Activated CD4-positive, alpha-beta memory T cell treated with anti-CD3 and anti-CD28 coated beads, Interleukin-2, amount 10 ng/mL, durations not matched to agents 7 days and 5 days (primary cell): Measurements from ENCODE around the gene TMEM14A. TPM values are rescaled to one million over a fixed set of nuclear protein-coding genes. Genes with fewer than 3 reads are reported as not detected.
"Not testable (repeated sequence)": the region's sequence is repeated elsewhere in the genome, so short reads cannot be mapped to it uniquely, and the experiment has no call there.

ENCODE experiments used
- CTCF ChIA-PET: fragments of 350-600 bp; sonication (Branson Sonifier 250); formaldehyde crosslinking; loops from one replicate; lab custom pipeline; 2021; ENCODE audit warnings: antibody characterized with exemption, inconsistent platforms; lab: Charles Lee
- POLR2A ChIA-PET: fragments of 350-600 bp; sonication (Branson Sonifier 250); formaldehyde crosslinking; loops from one replicate; lab custom pipeline; 2021; ENCODE audit warnings: antibody characterized with exemption; lab: Charles Lee
- DNase-seq: peaks from one replicate; pipeline ENCODE4 v3.0.0-alpha.2; 2020
- H3K27ac Mint-ChIP-seq: one replicate; pipeline ENCODE4 v1.8.0; 2021; ENCODE audit warnings: mild to moderate bottlenecking, mixed read lengths
- H3K27me3 Mint-ChIP-seq: one replicate; pipeline ENCODE4 v1.8.0; 2021; ENCODE audit warnings: mixed read lengths
- H3K36me3 Mint-ChIP-seq: one replicate; pipeline ENCODE4 v1.8.0; 2021; ENCODE audit warnings: low read depth, mixed read lengths
- H3K4me1 Mint-ChIP-seq: one replicate; pipeline ENCODE4 v1.8.0; 2021; ENCODE audit warnings: mixed read lengths
- H3K4me3 Mint-ChIP-seq: one replicate; pipeline ENCODE4 v1.8.0; 2021; ENCODE audit warnings: mild to moderate bottlenecking, mixed read lengths
- H3K9me3 Mint-ChIP-seq: one replicate; pipeline ENCODE4 v1.8.0; 2021; ENCODE audit warnings: mixed read lengths
- total RNA-seq, 2 experiments: library from RNA; stranded (reverse); gene quantifications; one replicate each; pipeline ENCODE4 v1.2.3, GENCODE V29; 2021

TMEM14A gene
- total RNA-seq, 2 experiments from 2014 or later: 20.9 to 23.5 TPM

GRCh38 chr6:52707963-52708680, 37.2 kb downstream of the TMEM14A start:
- Mint-ChIP-seq H3K4me1 (no peaks in the 10 kb centered on the region), H3K4me3 (no peak overlapping the region), H3K27ac (no peak overlapping the region), H3K27me3 (peaks cover 4% of the 10 kb centered on the region), H3K36me3 (no peaks in the 10 kb centered on the region), H3K9me3 (no peaks in the 10 kb centered on the region)
- POLR2A ChIA-PET: no interaction called here
- CTCF ChIA-PET: no interaction called here
- DNase-seq: no peak

- ChIA-PET POLR2A (no interaction called here), CTCF (no interaction called here)
- no peaks in the 10 kb centered on the region for H3K9me3 Mint-ChIP-seq
- peaks cover 7% of the 10 kb centered on the region for H3K27me3 Mint-ChIP-seq
- H3K27ac Mint-ChIP-seq: no peak overlapping the region
- H3K4me1 Mint-ChIP-seq: no peaks in the 10 kb centered on the region
- no peaks in the 10 kb centered on the region for H3K36me3 Mint-ChIP-seq
- DNase-seq: no peak
- H3K4me3 Mint-ChIP-seq: no peak overlapping the region
These were observed 41.2 kb downstream of the TMEM14A start for GRCh38 chr6:52712136-52712535.

- H3K27me3 Mint-ChIP-seq, H3K9me3 Mint-ChIP-seq, DNase-seq, H3K4me1 Mint-ChIP-seq, H3K27ac Mint-ChIP-seq, H3K36me3 Mint-ChIP-seq, POLR2A ChIA-PET, H3K4me3 Mint-ChIP-seq: not testable (repeated sequence)
- CTCF ChIA-PET: interaction anchor here (0.7 kb wide), 2 partner anchors 233 to 346 kb away, joined by 3 read pairs; no protein-coding TSS in a partner anchor
These were observed 43.8 kb downstream of the TMEM14A start for GRCh38 chr6:52714761-52715160.

- POLR2A ChIA-PET: no interaction called here
- Mint-ChIP-seq H3K9me3 (no peaks in the 10 kb centered on the region), H3K27me3 (peaks cover 7% of the 10 kb centered on the region), H3K4me3 (no peak overlapping the region), H3K4me1 (no peaks in the 10 kb centered on the region), H3K36me3 (no peaks in the 10 kb centered on the region), H3K27ac (no peak overlapping the region)
- no peak for DNase-seq
- CTCF ChIA-PET: interaction anchor here (0.6 to 1.4 kb wide), 2 partner anchors 67 to 123 kb away, joined by 4 to 5 read pairs; no protein-coding TSS in a partner anchor
These were observed 47.6 kb downstream of the TMEM14A start for GRCh38 chr6:52718550-52718949.

GRCh38 chr6:52720321-52720720, 49.4 kb downstream of the TMEM14A start:
- H3K36me3 Mint-ChIP-seq: no peaks in the 10 kb centered on the region
- ChIA-PET CTCF (no interaction called here), POLR2A (no interaction called here)
- no peak overlapping the region for H3K4me3 Mint-ChIP-seq
- peaks cover 5% of the 10 kb centered on the region for H3K27me3 Mint-ChIP-seq
- DNase-seq: no peak
- no peaks in the 10 kb centered on the region for H3K4me1 Mint-ChIP-seq
- no peaks in the 10 kb centered on the region for H3K9me3 Mint-ChIP-seq
- no peak overlapping the region for H3K27ac Mint-ChIP-seq

- no peak for DNase-seq
- Mint-ChIP-seq H3K36me3 (no peaks in the 10 kb centered on the region), H3K27me3 (no peaks in the 10 kb centered on the region), H3K9me3 (no peaks in the 10 kb centered on the region), H3K4me3 (no peak overlapping the region), H3K27ac (no peak overlapping the region), H3K4me1 (no peaks in the 10 kb centered on the region)
- CTCF ChIA-PET: interaction anchor here (1.0 kb wide), 1 partner anchor 338 kb away, joined by 3 read pairs; no protein-coding TSS in a partner anchor
- POLR2A ChIA-PET: no interaction called here
These were observed 53.1 kb downstream of the TMEM14A start for GRCh38 chr6:52724042-52724405.

GRCh38 chr6:52724406-52725121, 53.7 kb downstream of the TMEM14A start:
- no peak overlapping the region for H3K27ac Mint-ChIP-seq
- no peaks in the 10 kb centered on the region for H3K27me3 Mint-ChIP-seq
- DNase-seq: peak; percentile 55
- CTCF ChIA-PET: interaction anchor here (1.0 kb wide), 1 partner anchor 338 kb away, joined by 3 read pairs; no protein-coding TSS in a partner anchor
- H3K4me1 Mint-ChIP-seq: no peaks in the 10 kb centered on the region
- no peaks in the 10 kb centered on the region for H3K36me3 Mint-ChIP-seq
- H3K4me3 Mint-ChIP-seq: no peak overlapping the region
- no peaks in the 10 kb centered on the region for H3K9me3 Mint-ChIP-seq
- POLR2A ChIA-PET: no interaction called here

GRCh38 chr6:52725143-52725534, 54.2 kb downstream of the TMEM14A start:
- H3K27me3 Mint-ChIP-seq: no peaks in the 10 kb centered on the region
- POLR2A ChIA-PET: no interaction called here
- no peak for DNase-seq
- H3K36me3 Mint-ChIP-seq: no peaks in the 10 kb centered on the region
- H3K4me1 Mint-ChIP-seq: no peaks in the 10 kb centered on the region
- H3K27ac Mint-ChIP-seq: no peak overlapping the region
- CTCF ChIA-PET: interaction anchor here (1.0 kb wide), 1 partner anchor 337 kb away, joined by 3 read pairs; no protein-coding TSS in a partner anchor
- H3K9me3 Mint-ChIP-seq: no peaks in the 10 kb centered on the region
- H3K4me3 Mint-ChIP-seq: no peak overlapping the region

- no peak overlapping the region for H3K27ac Mint-ChIP-seq
- DNase-seq: no peak
- no peak overlapping the region for H3K4me3 Mint-ChIP-seq
- H3K27me3 Mint-ChIP-seq: no peaks in the 10 kb centered on the region
- POLR2A ChIA-PET: no interaction called here
- H3K4me1 Mint-ChIP-seq: no peaks in the 10 kb centered on the region
- CTCF ChIA-PET: no interaction called here
- no peaks in the 10 kb centered on the region for H3K9me3 Mint-ChIP-seq
- H3K36me3 Mint-ChIP-seq: no peaks in the 10 kb centered on the region
These were observed 54.8 kb downstream of the TMEM14A start for GRCh38 chr6:52725535-52726192.

- CTCF ChIA-PET: no interaction called here
- Mint-ChIP-seq H3K27ac (no peak overlapping the region), H3K27me3 (no peaks in the 10 kb centered on the region), H3K4me3 (no peak overlapping the region), H3K4me1 (no peaks in the 10 kb centered on the region), H3K36me3 (no peaks in the 10 kb centered on the region), H3K9me3 (no peaks in the 10 kb centered on the region)
- POLR2A ChIA-PET: no interaction called here
- no peak for DNase-seq
These were observed 55.3 kb downstream of the TMEM14A start for GRCh38 chr6:52726193-52726542.

GRCh38 chr6:52726741-52727535, 56.0 kb downstream of the TMEM14A start:
- H3K27me3 Mint-ChIP-seq: no peaks in the 10 kb centered on the region
- ChIA-PET POLR2A (no interaction called here), CTCF (no interaction called here)
- H3K36me3 Mint-ChIP-seq: no peaks in the 10 kb centered on the region
- no peak for DNase-seq
- H3K27ac Mint-ChIP-seq: no peak overlapping the region
- H3K4me1 Mint-ChIP-seq: no peaks in the 10 kb centered on the region
- H3K9me3 Mint-ChIP-seq: no peaks in the 10 kb centered on the region
- H3K4me3 Mint-ChIP-seq: no peak overlapping the region

- DNase-seq: no peak
- no peaks in the 10 kb centered on the region for H3K36me3 Mint-ChIP-seq
- no peaks in the 10 kb centered on the region for H3K4me1 Mint-ChIP-seq
- POLR2A ChIA-PET: no interaction called here
- H3K27ac Mint-ChIP-seq: no peak overlapping the region
- CTCF ChIA-PET: no interaction called here
- no peaks in the 10 kb centered on the region for H3K9me3 Mint-ChIP-seq
- H3K27me3 Mint-ChIP-seq: no peaks in the 10 kb centered on the region
- H3K4me3 Mint-ChIP-seq: no peak overlapping the region
These were observed 57.0 kb downstream of the TMEM14A start for GRCh38 chr6:52727908-52728307.

- H3K36me3 Mint-ChIP-seq: no peaks in the 10 kb centered on the region
- no peaks in the 10 kb centered on the region for H3K9me3 Mint-ChIP-seq
- no peaks in the 10 kb centered on the region for H3K27me3 Mint-ChIP-seq
- POLR2A ChIA-PET: no interaction called here
- DNase-seq: no peak
- CTCF ChIA-PET: no interaction called here
- no peak overlapping the region for H3K27ac Mint-ChIP-seq
- H3K4me1 Mint-ChIP-seq: no peaks in the 10 kb centered on the region
- no peak overlapping the region for H3K4me3 Mint-ChIP-seq
These were observed 57.5 kb downstream of the TMEM14A start for GRCh38 chr6:52728394-52728793.
